ENCODE measurements around the gene C1orf226. TPM values are rescaled to one million over a fixed set of nuclear protein-coding genes. Genes with fewer than 3 reads are reported as not detected.

The C1orf226 gene
- total RNA-seq, 2 donors from 2014 or later = not detected

DNA sequence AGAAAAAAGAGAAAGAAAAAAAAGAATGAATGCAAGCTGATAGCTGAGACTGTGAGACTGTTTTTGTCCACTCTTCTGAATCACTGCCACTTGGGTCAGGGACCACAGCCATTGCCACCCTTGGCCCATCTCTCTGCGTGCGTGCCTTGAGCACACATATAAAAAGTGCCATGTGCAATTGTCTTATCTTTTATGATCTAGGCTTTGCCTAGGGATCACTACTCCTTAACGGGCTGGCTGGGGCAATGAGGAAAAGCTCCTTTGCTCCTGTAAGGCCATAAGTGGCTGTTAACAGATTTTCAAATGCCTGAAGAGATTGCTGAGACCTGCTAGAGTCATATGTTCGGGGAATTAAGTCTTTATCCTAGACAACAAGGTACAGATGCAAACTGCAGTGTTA lies 13.1 kb upstream of the C1orf226 start:
- Mint-ChIP-seq H3K27ac (no peak overlapping the region), H3K4me1 (peaks cover 2% of the 10 kb centered on the region), H3K36me3 (ENCODE audit: low read depth) (no peaks in the 10 kb centered on the region), H3K27me3 (peaks cover 58% of the 10 kb centered on the region), H3K4me3 (no peak overlapping the region)
- H3K9me3 ChIP-seq (ENCODE audit: control insufficient read depth, low read length, poor library complexity, severe bottlenecking) = no peaks in the 10 kb centered on the region
- no peak for DNase-seq
- no peak for ATAC-seq

DNA sequence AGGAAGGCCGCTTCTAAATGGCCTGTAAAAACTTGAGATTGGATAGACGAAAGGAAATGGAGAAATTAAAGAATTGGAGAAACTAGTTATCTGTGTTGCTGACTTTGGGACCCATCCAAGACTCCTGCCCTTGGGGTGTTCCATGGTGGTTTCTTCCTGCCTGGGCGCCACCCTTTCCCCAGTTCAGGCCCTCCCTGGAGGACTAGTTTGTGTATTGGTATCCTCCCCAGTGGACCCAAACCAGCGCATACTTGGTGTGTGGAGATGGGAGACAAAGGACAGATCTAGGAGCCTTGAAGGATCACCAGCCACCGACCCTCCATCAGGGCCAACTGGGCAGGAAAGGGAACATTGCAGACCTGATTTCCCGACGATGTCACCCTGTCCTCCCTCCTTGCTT lies 12.0 kb upstream of the C1orf226 start:
- H3K9me3 ChIP-seq (ENCODE audit: control insufficient read depth, low read length, poor library complexity, severe bottlenecking) = no peaks in the 10 kb centered on the region
- DNase-seq (no peak), ATAC-seq (no peak)
- Mint-ChIP-seq H3K4me3 (no peak overlapping the region), H3K27ac (no peak overlapping the region), H3K27me3 (peaks cover 47% of the 10 kb centered on the region), H3K4me1 (peaks cover 2% of the 10 kb centered on the region), H3K36me3 (ENCODE audit: low read depth) (no peaks in the 10 kb centered on the region)

DNA sequence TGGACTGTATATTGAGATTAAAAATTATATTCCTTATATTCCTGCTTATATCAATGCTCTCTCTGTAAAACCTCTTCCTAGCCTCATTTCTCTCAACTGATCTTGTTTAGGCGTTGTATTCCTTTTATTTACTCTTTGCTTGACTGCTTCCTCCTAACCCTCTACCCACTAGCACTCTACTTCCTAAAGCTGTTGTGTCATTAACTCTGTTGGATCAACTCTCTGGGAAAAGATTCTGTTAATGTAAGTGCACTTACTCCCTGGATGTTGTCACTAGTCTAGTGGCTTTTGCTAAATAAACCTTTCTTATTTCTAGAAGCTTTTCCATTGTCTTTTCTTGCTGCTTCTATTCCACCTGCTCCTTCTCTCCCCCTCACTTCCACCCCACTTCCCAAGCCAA lies 11.4 kb upstream of the C1orf226 start:
- ATAC-seq (no peak), DNase-seq (no peak)
- no peak overlapping the region for H3K27ac Mint-ChIP-seq
- no peak overlapping the region for H3K4me3 Mint-ChIP-seq
- H3K27me3 Mint-ChIP-seq = peaks cover 41% of the 10 kb centered on the region
- no peaks in the 10 kb centered on the region for H3K9me3 ChIP-seq (ENCODE audit: control insufficient read depth, low read length, poor library complexity, severe bottlenecking)
- H3K36me3 Mint-ChIP-seq (ENCODE audit: low read depth) = no peaks in the 10 kb centered on the region
- no peaks in the 10 kb centered on the region for H3K4me1 Mint-ChIP-seq

DNA sequence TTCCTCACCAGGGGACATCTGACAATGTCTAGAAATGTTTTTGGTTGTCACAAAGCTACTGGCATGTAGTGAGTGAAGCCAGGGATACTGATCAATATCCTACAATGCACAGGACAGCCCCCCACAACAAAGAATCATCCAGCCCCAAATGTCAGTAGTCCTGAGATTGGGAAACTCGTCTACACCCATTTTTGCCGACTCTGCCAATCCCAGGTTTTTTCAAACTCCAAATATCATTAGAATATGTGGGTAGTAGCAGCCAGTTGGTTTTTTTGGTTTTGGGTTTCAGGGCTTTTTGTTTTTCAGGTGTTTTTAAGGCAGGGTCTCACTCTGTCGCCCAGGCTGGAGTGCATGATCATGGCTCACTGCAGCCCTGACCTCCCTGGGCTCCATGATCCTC lies 10.8 kb upstream of the C1orf226 start:
- H3K9me3 ChIP-seq (ENCODE audit: control insufficient read depth, low read length, poor library complexity, severe bottlenecking) = no peaks in the 10 kb centered on the region
- H3K27ac Mint-ChIP-seq = no peak overlapping the region
- H3K27me3 Mint-ChIP-seq = peaks cover 36% of the 10 kb centered on the region
- ATAC-seq = no peak
- H3K4me1 Mint-ChIP-seq = no peaks in the 10 kb centered on the region
- no peak for DNase-seq
- H3K36me3 Mint-ChIP-seq (ENCODE audit: low read depth) = no peaks in the 10 kb centered on the region
- H3K4me3 Mint-ChIP-seq = no peak overlapping the region

DNA sequence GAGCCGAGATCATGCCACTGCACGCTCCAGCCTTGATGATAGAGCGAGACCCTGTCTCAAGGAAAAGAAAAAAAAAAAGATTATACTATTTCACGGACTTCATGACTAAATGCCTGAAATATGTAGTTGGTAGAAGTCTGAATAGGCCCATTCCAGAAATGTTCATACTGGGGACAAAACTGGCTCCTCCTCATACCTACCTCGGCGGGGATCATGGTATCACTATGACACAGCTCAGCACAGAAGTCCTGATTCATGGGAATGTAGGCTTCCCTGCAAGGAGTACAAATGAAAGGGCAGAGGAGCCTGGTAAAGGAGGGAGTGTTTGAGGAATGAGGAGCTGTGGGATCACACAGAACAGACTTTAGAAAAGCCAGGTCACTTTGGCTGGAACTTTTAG lies 9.9 kb upstream of the C1orf226 start:
- H3K4me1 Mint-ChIP-seq = no peaks in the 10 kb centered on the region
- no peak for ATAC-seq

DNA sequence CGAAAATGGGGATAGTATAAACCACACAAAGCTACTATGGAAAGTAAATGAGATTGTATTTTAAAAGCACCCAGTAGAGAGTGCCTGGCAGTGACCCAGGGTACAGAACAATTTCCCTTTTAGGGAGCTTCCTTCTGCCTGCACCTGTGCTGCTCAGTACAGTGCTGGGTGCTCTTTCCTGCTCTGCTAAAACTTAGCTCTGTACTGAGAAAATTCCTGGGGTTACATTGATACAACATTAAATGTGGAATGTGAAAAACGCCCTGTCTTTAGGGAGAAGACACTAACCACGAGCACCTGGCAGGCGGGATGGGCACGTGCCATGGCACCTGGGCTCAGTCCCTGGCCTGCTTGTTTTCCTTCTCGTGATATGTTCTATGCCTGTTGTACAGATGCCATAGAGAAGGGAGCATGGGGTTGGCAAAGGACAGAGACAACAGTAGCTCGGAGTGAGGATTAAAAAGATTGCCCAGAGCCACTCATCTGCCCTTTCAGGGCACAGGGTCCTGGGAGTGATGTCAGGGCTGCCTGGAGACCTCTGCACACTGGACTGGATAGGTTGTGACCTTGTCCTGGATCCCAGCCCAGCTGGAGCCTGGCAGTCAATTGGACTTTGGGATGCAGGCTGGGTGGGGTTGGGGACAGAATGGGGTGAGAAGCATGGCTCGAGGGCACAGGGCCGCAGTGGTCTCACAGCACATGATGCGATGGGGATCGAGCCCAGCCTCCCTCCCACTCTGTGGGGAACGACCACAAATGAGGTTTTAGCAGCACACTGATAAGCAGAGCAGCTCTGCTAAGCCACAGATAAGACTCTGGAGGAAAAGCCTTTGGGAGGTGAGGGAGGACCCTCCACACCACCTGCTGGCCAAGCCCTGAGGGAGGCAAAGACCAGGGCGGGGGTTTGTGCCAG lies 9.1 kb upstream of the C1orf226 start:
- no peak overlapping the region for H3K4me3 Mint-ChIP-seq
- no peaks in the 10 kb centered on the region for H3K4me1 Mint-ChIP-seq
- peaks cover 21% of the 10 kb centered on the region for H3K27me3 Mint-ChIP-seq
- no peaks in the 10 kb centered on the region for H3K9me3 ChIP-seq (ENCODE audit: control insufficient read depth, low read length, poor library complexity, severe bottlenecking)
- no peaks in the 10 kb centered on the region for H3K36me3 Mint-ChIP-seq (ENCODE audit: low read depth)
- no peak overlapping the region for H3K27ac Mint-ChIP-seq
- ATAC-seq (no peak), DNase-seq (no peak)

More for the DNA sequence above, 9.9 kb upstream of the C1orf226 start:
- H3K27ac Mint-ChIP-seq = no peak overlapping the region
- no peak for DNase-seq
- no peak overlapping the region for H3K4me3 Mint-ChIP-seq
- H3K36me3 Mint-ChIP-seq (ENCODE audit: low read depth) = no peaks in the 10 kb centered on the region
- H3K27me3 Mint-ChIP-seq = peaks cover 28% of the 10 kb centered on the region
- H3K9me3 ChIP-seq (ENCODE audit: control insufficient read depth, low read length, poor library complexity, severe bottlenecking) = no peaks in the 10 kb centered on the region

DNA sequence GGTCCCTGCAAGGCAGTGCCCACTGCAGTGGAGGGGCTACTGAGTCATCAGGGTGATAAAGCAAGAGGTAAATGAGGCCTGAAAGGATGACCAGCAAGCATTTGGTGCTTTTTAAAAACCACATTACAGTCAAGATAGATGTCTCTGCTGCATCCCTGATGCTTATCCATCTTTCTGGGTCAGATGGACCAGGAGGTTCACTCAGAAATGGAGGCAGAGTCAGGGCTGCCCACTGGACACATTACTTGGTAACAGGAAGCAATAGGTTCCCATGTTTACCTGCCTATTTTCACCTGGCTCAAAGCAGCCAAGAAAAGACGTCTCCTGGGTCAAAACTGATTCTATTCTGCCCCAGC lies 8.5 kb upstream of the C1orf226 start:
- no peaks in the 10 kb centered on the region for H3K9me3 ChIP-seq (ENCODE audit: control insufficient read depth, low read length, poor library complexity, severe bottlenecking)
- H3K27me3 Mint-ChIP-seq = peaks cover 15% of the 10 kb centered on the region
- H3K4me3 Mint-ChIP-seq = no peak overlapping the region
- peaks cover 2% of the 10 kb centered on the region for H3K4me1 Mint-ChIP-seq
- no peak for DNase-seq
- H3K36me3 Mint-ChIP-seq (ENCODE audit: low read depth) = no peaks in the 10 kb centered on the region
- no peak for ATAC-seq
- H3K27ac Mint-ChIP-seq = no peak overlapping the region

DNA sequence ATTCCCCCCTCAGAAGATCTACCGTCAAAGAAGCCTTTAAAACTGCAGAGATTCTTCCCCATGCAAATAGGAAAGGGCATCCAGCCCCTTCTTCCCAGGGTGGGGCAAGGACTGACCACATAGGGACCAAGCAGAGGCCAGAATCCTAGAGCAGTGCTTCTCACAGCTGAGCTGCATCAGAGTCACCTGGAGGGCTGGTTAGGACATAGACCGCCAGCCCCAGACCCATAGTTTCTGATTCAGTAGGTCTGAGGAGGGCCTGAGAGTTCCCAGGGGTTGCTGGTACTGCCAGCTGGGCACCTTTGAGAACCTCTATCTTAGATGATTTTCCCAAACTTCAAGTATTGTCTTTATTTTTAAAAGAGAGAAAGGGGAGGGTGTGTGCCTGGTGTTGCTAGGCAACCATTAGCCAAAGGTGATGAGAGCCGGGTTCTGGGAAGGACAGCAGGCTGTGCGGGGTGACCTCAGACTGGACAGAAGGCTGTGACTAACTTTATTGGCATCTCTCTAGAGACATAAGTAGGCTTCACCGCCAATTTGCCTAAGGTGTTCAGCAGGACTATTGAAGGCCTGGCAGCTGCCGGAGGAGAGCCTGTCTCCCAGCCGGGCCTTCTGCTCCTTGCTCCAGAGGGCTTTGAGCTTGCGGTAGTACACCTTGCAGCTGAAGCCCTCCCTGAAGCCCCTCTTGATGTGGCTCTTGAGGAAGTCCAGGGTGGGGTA lies 7.8 kb upstream of the C1orf226 start:
- Mint-ChIP-seq H3K4me3 (no peak overlapping the region), H3K27ac (no peak overlapping the region), H3K4me1 (peaks cover 2% of the 10 kb centered on the region), H3K27me3 (peaks cover 12% of the 10 kb centered on the region), H3K36me3 (ENCODE audit: low read depth) (no peaks in the 10 kb centered on the region)
- H3K9me3 ChIP-seq (ENCODE audit: control insufficient read depth, low read length, poor library complexity, severe bottlenecking) = no peaks in the 10 kb centered on the region
- ATAC-seq = no peak
- DNase-seq = no peak

DNA sequence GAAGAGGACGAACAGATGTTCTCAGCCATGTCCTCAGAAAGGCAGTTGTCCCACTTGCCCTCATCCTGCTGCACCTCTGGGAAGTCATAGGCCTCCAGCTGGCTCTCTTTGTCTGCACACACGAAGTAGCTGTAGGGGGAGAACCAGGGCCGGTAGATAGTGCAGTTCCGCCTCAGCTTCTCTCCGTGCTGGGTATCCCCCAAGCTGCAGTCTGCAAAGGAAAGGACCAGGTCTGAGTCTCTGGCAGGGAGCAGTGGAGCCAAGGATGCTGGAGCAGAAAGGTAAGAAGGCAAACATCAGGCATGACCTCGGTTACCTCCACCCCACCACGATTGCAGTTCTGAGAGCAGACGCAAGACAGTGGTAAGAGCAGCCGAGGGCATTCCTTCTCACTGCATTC lies 7.1 kb upstream of the C1orf226 start:
- Mint-ChIP-seq H3K4me3 (no peak overlapping the region), H3K27ac (no peak overlapping the region), H3K4me1 (peaks cover 2% of the 10 kb centered on the region), H3K27me3 (peaks cover 12% of the 10 kb centered on the region), H3K36me3 (ENCODE audit: low read depth) (no peaks in the 10 kb centered on the region)
- DNase-seq (no peak), ATAC-seq (no peak)
- no peaks in the 10 kb centered on the region for H3K9me3 ChIP-seq (ENCODE audit: control insufficient read depth, low read length, poor library complexity, severe bottlenecking)

DNA sequence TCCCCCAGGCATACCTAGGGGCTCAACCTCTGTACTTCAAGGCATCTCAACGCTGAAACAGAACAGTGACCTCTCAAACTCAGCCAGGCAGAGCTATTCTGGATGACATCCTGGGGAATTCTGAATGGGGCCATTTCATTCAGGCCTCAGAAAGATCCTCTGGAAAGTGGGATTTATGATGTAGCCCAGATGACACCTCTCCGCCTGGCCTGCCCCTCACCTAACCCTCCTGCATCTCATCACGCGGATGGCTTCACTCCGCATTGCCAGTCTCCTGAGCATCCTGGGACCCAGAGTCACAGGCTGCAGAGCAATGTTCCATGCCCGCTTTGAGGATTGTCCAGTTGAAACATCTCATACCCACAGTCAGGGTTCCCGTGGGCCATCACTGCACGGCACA lies 6.1 kb upstream of the C1orf226 start:
- DNase-seq (no peak), ATAC-seq (no peak)
- Mint-ChIP-seq H3K4me1 (peaks cover 2% of the 10 kb centered on the region), H3K4me3 (no peak overlapping the region), H3K27ac (no peak overlapping the region), H3K27me3 (peaks cover 12% of the 10 kb centered on the region), H3K36me3 (ENCODE audit: low read depth) (no peaks in the 10 kb centered on the region)
- no peaks in the 10 kb centered on the region for H3K9me3 ChIP-seq (ENCODE audit: control insufficient read depth, low read length, poor library complexity, severe bottlenecking)

DNA sequence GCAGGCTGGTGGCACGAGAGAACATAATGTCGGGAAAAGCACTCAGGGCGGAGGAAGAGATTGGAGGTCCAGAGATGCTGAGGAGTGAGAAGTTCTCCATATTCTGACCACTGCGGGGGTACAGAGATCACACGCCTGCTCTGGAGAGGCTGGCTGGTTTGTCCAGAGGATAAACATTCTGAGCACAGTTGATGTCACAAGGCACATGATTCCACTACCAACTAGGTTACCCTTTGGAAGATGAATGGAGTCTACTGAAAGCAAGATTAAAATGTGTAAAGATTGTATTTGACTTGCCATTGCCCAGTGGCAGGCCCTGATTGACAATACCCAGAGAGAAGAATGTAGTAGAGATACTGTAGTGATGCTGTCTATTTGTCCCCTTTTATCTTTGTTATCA lies 4.8 kb upstream of the C1orf226 start, which contains the start of gene SPATA46:
SPATA46 (minus strand) TSS at position 164 of the 400 bp plus-strand sequence; CDS start at position 100, 64 bp downstream.
- peaks cover 2% of the 10 kb centered on the region for H3K4me1 Mint-ChIP-seq
- ATAC-seq (no peak), DNase-seq (no peak)
- no peaks in the 10 kb centered on the region for H3K36me3 Mint-ChIP-seq (ENCODE audit: low read depth)
- no peaks in the 10 kb centered on the region for H3K9me3 ChIP-seq (ENCODE audit: control insufficient read depth, low read length, poor library complexity, severe bottlenecking)
- H3K27me3 Mint-ChIP-seq = peaks cover 12% of the 10 kb centered on the region
- H3K4me3 Mint-ChIP-seq = peak within 1 kb of the TSS; percentile 19
- H3K27ac Mint-ChIP-seq = no peak within 1 kb of the TSS

DNA sequence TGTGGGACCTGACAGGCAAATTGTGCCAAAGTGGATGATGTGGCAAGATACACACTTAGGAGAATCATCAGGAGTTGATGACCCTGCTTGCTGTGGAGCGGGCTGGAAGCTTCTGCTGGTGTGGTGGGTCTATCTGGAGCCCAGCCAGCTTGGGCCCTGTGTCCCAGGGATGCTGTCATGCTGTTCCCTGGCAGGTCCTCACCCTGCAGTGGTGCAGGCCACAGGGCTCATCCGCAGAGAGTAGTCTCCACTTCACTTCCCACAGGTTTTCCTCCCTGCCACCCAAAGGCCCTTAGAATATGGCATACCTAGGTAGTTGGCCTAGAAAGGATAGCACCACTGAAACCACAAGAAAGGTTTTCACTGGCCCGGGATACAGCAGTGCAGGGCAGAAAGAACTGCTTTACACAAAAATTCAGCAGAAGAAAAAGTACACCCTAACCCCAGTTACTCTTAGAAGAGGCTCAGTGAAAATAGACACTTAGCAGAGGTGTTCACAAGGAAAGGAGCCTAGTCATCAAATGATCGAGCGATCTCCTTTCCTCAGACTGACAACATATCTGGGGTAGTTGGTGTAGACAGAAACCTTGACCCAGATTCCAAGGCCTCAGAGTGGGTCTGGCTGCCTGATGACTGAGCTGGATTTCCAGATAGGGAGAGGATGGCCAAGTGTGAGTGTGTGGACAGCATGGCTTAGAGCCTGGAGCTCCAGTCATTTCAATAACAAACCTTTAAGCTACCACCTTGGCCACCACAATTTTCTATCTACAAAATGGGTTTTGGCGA lies 1.3 kb upstream of the C1orf226 start:
- Mint-ChIP-seq H3K36me3 (ENCODE audit: low read depth) (peaks cover under 1% of the 10 kb centered on the region), H3K27me3 (peaks cover 7% of the 10 kb centered on the region), H3K27ac (no peak overlapping the region), H3K4me3 (no peak overlapping the region), H3K4me1 (peaks cover 2% of the 10 kb centered on the region)
- no peaks in the 10 kb centered on the region for H3K9me3 ChIP-seq (ENCODE audit: control insufficient read depth, low read length, poor library complexity, severe bottlenecking)
- DNase-seq (no peak), ATAC-seq (no peak)
